Osteocyte (in vitro differentiated cells): ENCODE results near the gene KRTAP4-2. TPM values are rescaled to one million over a fixed set of nuclear protein-coding genes. Genes with fewer than 3 reads are reported as not detected.
"Not testable (repeated sequence)": the region's sequence is repeated elsewhere in the genome, so short reads cannot be mapped to it uniquely, and the experiment has no call there.

Experiments used
- DNase-seq: peaks from one replicate; pipeline ENCODE4 v3.0.0; 2021; ENCODE audit warnings: mixed read lengths; ENCODE audit not compliant: unreplicated experiment; ENCODE audit errors: extremely low spot score
- H3K27ac Mint-ChIP-seq: one replicate; pipeline ENCODE4 v1.8.0; 2021; ENCODE audit warnings: mild to moderate bottlenecking, mixed read lengths; ENCODE audit not compliant: unreplicated experiment
- H3K27me3 Mint-ChIP-seq: one replicate; pipeline ENCODE4 v1.8.0; 2021; ENCODE audit warnings: mixed read lengths; ENCODE audit not compliant: unreplicated experiment
- H3K36me3 Mint-ChIP-seq: one replicate; pipeline ENCODE4 v1.8.0; 2021; ENCODE audit warnings: mixed read lengths; ENCODE audit not compliant: unreplicated experiment
- H3K4me1 Mint-ChIP-seq: one replicate; pipeline ENCODE4 v1.8.0; 2021; ENCODE audit warnings: mixed read lengths; ENCODE audit not compliant: unreplicated experiment
- H3K4me3 Mint-ChIP-seq: one replicate; pipeline ENCODE4 v1.8.0; 2021; ENCODE audit warnings: mild to moderate bottlenecking, moderate library complexity, mixed read lengths; ENCODE audit not compliant: unreplicated experiment
- H3K9me3 Mint-ChIP-seq: one replicate; pipeline ENCODE4 v1.8.0; 2021; ENCODE audit warnings: mixed read lengths; ENCODE audit not compliant: unreplicated experiment
- CTCF ChIP-seq: fragments of 200-600 bp; sonication (generic); IDR thresholded peaks from 2 replicates; pipeline ENCODE4 v1.5.0; 2021; ENCODE audit warnings: antibody characterized with exemption, mild to moderate bottlenecking, moderate library complexity
- total RNA-seq: library from RNA; stranded (reverse); gene quantifications from 2 replicates; pipeline ENCODE4 v1.2.1, GENCODE V29; 2021

Gene KRTAP4-2
- total RNA-seq, 1 donor from 2014 or later, result not detected

- Mint-ChIP-seq H3K36me3 (peaks cover 7% of the 10 kb centered on the region), H3K9me3 (peaks cover 12% of the 10 kb centered on the region), H3K27me3 (no peaks in the 10 kb centered on the region), H3K4me1 (no peaks in the 10 kb centered on the region), H3K4me3 (no peak overlapping the region), H3K27ac (no peak overlapping the region)
- DNase-seq, result no peak
- TF ChIP-seq CTCF, result no peak
These were observed 30.4 kb downstream of the KRTAP4-2 start for GRCh38 chr17:41147531-41148204.

GRCh38 chr17:41145261-41145660 is 32.8 kb downstream of the KRTAP4-2 start:
- no peak overlapping the region for H3K4me3 Mint-ChIP-seq
- peaks cover 6% of the 10 kb centered on the region for H3K4me1 Mint-ChIP-seq
- no peak for TF ChIP-seq CTCF
- no peak for DNase-seq
- peaks cover 25% of the 10 kb centered on the region for H3K9me3 Mint-ChIP-seq
- no peaks in the 10 kb centered on the region for H3K27me3 Mint-ChIP-seq
- peaks cover 10% of the 10 kb centered on the region for H3K36me3 Mint-ChIP-seq
- no peak overlapping the region for H3K27ac Mint-ChIP-seq

GRCh38 chr17:41144846-41145245 is 33.2 kb downstream of the KRTAP4-2 start:
- H3K36me3 Mint-ChIP-seq, result peaks cover 10% of the 10 kb centered on the region
- no peak overlapping the region for H3K4me3 Mint-ChIP-seq
- no peak for TF ChIP-seq CTCF
- peaks cover 6% of the 10 kb centered on the region for H3K4me1 Mint-ChIP-seq
- no peaks in the 10 kb centered on the region for H3K27me3 Mint-ChIP-seq
- H3K27ac Mint-ChIP-seq, result no peak overlapping the region
- no peak for DNase-seq
- peaks cover 25% of the 10 kb centered on the region for H3K9me3 Mint-ChIP-seq

GRCh38 chr17:41141361-41141760 is 36.7 kb downstream of the KRTAP4-2 start:
- Mint-ChIP-seq H3K4me3 (no peak overlapping the region), H3K9me3 (peaks cover 40% of the 10 kb centered on the region), H3K27me3 (no peaks in the 10 kb centered on the region), H3K27ac (no peak overlapping the region), H3K36me3 (peaks cover 17% of the 10 kb centered on the region), H3K4me1 (peaks cover 6% of the 10 kb centered on the region)
- no peak for TF ChIP-seq CTCF
- no peak for DNase-seq

GRCh38 chr17:41140360-41141131 is 37.5 kb downstream of the KRTAP4-2 start, which contains the start of gene KRTAP4-6:
Gene KRTAP4-6, minus strand, starts transcription at chr17:41140544. Its CDS starts 57 bp downstream, at chr17:41140487.
- H3K4me1 Mint-ChIP-seq, result peaks cover 6% of the 10 kb centered on the region
- no peak for TF ChIP-seq CTCF
- peaks cover 40% of the 10 kb centered on the region for H3K9me3 Mint-ChIP-seq
- no peaks in the 10 kb centered on the region for H3K27me3 Mint-ChIP-seq
- peaks cover 17% of the 10 kb centered on the region for H3K36me3 Mint-ChIP-seq
- no peak for DNase-seq
- H3K27ac Mint-ChIP-seq, result peak within 1 kb of the TSS; percentile 32
- no peak within 1 kb of the TSS for H3K4me3 Mint-ChIP-seq

GRCh38 chr17:41139865-41140264 is 38.2 kb downstream of the KRTAP4-2 start:
- peaks cover 17% of the 10 kb centered on the region for H3K36me3 Mint-ChIP-seq
- not testable (repeated sequence) for H3K4me1 Mint-ChIP-seq, DNase-seq, H3K4me3 Mint-ChIP-seq, H3K27ac Mint-ChIP-seq, H3K27me3 Mint-ChIP-seq
- H3K9me3 Mint-ChIP-seq, result peaks cover 40% of the 10 kb centered on the region
